GM23248 (cell line): ENCODE data around the gene LSS. TPM values are rescaled to one million over a fixed set of nuclear protein-coding genes. Genes with fewer than 3 reads are reported as not detected.
"Not testable (repeated sequence)": the region's sequence is repeated elsewhere in the genome, so short reads cannot be mapped to it uniquely, and the experiment has no call there.

Experiments used
- DNase-seq: peaks from one replicate; pipeline ENCODE4 v3.0.0-alpha.2; 2015
- H2AFZ ChIP-seq: fragments of 200-600 bp; sonication (generic); 2 replicates; pipeline ENCODE4 v1.6.1; 2016; ENCODE audit warnings: antibody characterized with exemption
- H3F3A ChIP-seq: fragments of 200-600 bp; sonication (generic); 2 replicates; pipeline ENCODE4 v1.6.1; 2016; ENCODE audit warnings: mild to moderate bottlenecking, antibody characterized with exemption, mixed run types; ENCODE audit not compliant: insufficient read depth
- H3K27ac ChIP-seq: fragments of 200-600 bp; sonication (generic); 2 replicates; pipeline ENCODE4 v1.5.1; 2016; ENCODE audit warnings: mild to moderate bottlenecking
- H3K27me3 ChIP-seq: fragments of 200-600 bp; sonication (generic); replicated peaks from 2 replicates; pipeline ENCODE4 v1.6.1; 2016; ENCODE audit warnings: mild to moderate bottlenecking; ENCODE audit not compliant: insufficient read depth
- H3K36me3 ChIP-seq: fragments of 200-600 bp; sonication (generic); 2 replicates; pipeline ENCODE4 v1.6.1; 2016; ENCODE audit warnings: low read depth, mild to moderate bottlenecking
- H3K4me1 ChIP-seq: fragments of 200-600 bp; sonication (generic); 2 replicates; pipeline ENCODE4 v1.6.1; 2016; ENCODE audit warnings: mild to moderate bottlenecking; ENCODE audit not compliant: insufficient read depth
- H3K4me2 ChIP-seq: fragments of 200-600 bp; sonication (generic); one replicate; pipeline ENCODE4 v1.6.1; 2016; ENCODE audit warnings: mild to moderate bottlenecking; ENCODE audit not compliant: unreplicated experiment
- H3K4me3 ChIP-seq: fragments of 200-600 bp; sonication (generic); 2 replicates; pipeline ENCODE4 v1.5.1; 2016; ENCODE audit warnings: mild to moderate bottlenecking
- H3K79me2 ChIP-seq: fragments of 200-600 bp; sonication (generic); 2 replicates; pipeline ENCODE4 v1.6.1; 2016; ENCODE audit warnings: mild to moderate bottlenecking; ENCODE audit not compliant: insufficient read depth
- H3K9ac ChIP-seq: fragments of 200-600 bp; sonication (generic); 2 replicates; pipeline ENCODE4 v1.6.1; 2016; ENCODE audit warnings: mild to moderate bottlenecking
- H3K9me2 ChIP-seq: fragments of 200-600 bp; sonication (generic); 2 replicates; pipeline ENCODE4 v1.6.1; 2016; ENCODE audit warnings: mixed run types, mild to moderate bottlenecking, moderate library complexity; ENCODE audit not compliant: insufficient read depth
- H3K9me3 ChIP-seq: fragments of 200-600 bp; sonication (generic); one replicate; pipeline ENCODE4 v1.6.1; 2017; ENCODE audit warnings: low read depth
- H4K20me1 ChIP-seq: fragments of 200-600 bp; sonication (generic); 2 replicates; pipeline ENCODE4 v1.6.0; 2016; ENCODE audit not compliant: insufficient read depth
- EZH2 ChIP-seq: fragments of 200-600 bp; sonication (generic); IDR thresholded peaks from 2 replicates; pipeline ENCODE4 v1.6.1; 2018; ENCODE audit warnings: antibody characterized with exemption, mild to moderate bottlenecking; ENCODE audit not compliant: insufficient read depth, poor library complexity, severe bottlenecking
- EZH2phosphoT487 ChIP-seq: fragments of 200-600 bp; sonication (generic); IDR thresholded peaks from 2 replicates; pipeline ENCODE4 v1.6.1; 2018; ENCODE audit warnings: antibody characterized with exemption, moderate library complexity, mild to moderate bottlenecking, low read depth; ENCODE audit not compliant: insufficient read depth
- WGBS, 2 experiments: methylation state at CpG; one replicate each; pipeline ENCODE4 v1.1.6; 2015 to 2017; ENCODE audit warnings: low lambda C conversion rate in 2 of 2, low coverage in 1 of 2; ENCODE audit errors: missing lambda C conversion rate in 2 of 2; 5-methylcytosine and 5-hydroxymethylcytosine counted together
- in situ Hi-C: fragments of 300-500 bp; cut with MboI; formaldehyde crosslinking; loops from 2 replicates; pipeline ENCODE4 v1.15.0; 2020
- polyA plus RNA-seq: library from polyadenylated mRNA; unstranded; fragments of >200 nt; fragmentation: Nextera tagmentation; extraction: Ambion mirVana; gene quantifications from 2 replicates; pipeline ENCODE4 v1.2.1, GENCODE V29; 2016
- total RNA-seq: library from RNA; depleted of rRNA; stranded (reverse); fragments of >200 nt; shearing (Covaris generic); gene quantifications from 2 replicates; pipeline ENCODE4 v1.2.3, GENCODE V29; 2014

The LSS gene
- total and polyA plus RNA-seq, 2 experiments from 2014 or later, result 28.0 to 41.1 TPM

- no peaks in the 10 kb centered on the region for H3K27me3 ChIP-seq
- no peak overlapping the region for H3K4me3 ChIP-seq
- H3K9ac ChIP-seq, result no peak overlapping the region
- in situ Hi-C loops, result no loop called here
- no peaks in the 10 kb centered on the region for H3K36me3 ChIP-seq
- no peaks in the 10 kb centered on the region for H4K20me1 ChIP-seq
- 84 to 88% methylated on average over 19 to 21 of the region's 21 CpGs for WGBS, 2 experiments
- H3K79me2 ChIP-seq, result no peaks in the 10 kb centered on the region
- no peaks in the 10 kb centered on the region for H3K9me3 ChIP-seq
- H3K27ac ChIP-seq, result no peak overlapping the region
- no peak overlapping the region for H3K4me2 ChIP-seq
- DNase-seq, result no peak
- H3F3A ChIP-seq, result no peaks in the 10 kb centered on the region
- H3K4me1 ChIP-seq, result 0 out of 2 replicates have a peak, but pooled peaks cover 4% of the 10 kb centered on the region
- TF ChIP-seq EZH2phosphoT487 (no peak), EZH2 (no peak)
- no peaks in the 10 kb centered on the region for H3K9me2 ChIP-seq
- no peak overlapping the region for H2AFZ ChIP-seq
Measured at GRCh38 chr21:46142582-46143473, 85.7 kb downstream of the LSS start.

GRCh38 chr21:46141767-46142581 lies 86.6 kb downstream of the LSS start:
- no peak for TF ChIP-seq EZH2
- Histone ChIP-seq H4K20me1 (no peaks in the 10 kb centered on the region), H3K27ac (no peak overlapping the region), H2AFZ (no peak overlapping the region), H3K9me3 (no peaks in the 10 kb centered on the region), H3K79me2 (no peaks in the 10 kb centered on the region), H3K4me3 (no peak overlapping the region), H3K36me3 (no peaks in the 10 kb centered on the region), H3K9me2 (no peaks in the 10 kb centered on the region), H3F3A (no peaks in the 10 kb centered on the region), H3K9ac (no peak overlapping the region), H3K4me2 (no peak overlapping the region), H3K4me1 (0 out of 2 replicates have a peak, but pooled peaks cover 4% of the 10 kb centered on the region), H3K27me3 (no peaks in the 10 kb centered on the region)
- 92% methylated on average over 28 to 45 of the region's 45 CpGs for WGBS, 2 experiments
- in situ Hi-C loops, result no loop called here
- no peak for DNase-seq

GRCh38 chr21:46140352-46141003 lies 88.1 kb downstream of the LSS start:
- DNase-seq, H3K27ac ChIP-seq, H4K20me1 ChIP-seq, H3K4me3 ChIP-seq, H2AFZ ChIP-seq, H3K36me3 ChIP-seq, in situ Hi-C loops, H3K27me3 ChIP-seq, H3K4me2 ChIP-seq, H3K9me3 ChIP-seq, H3K79me2 ChIP-seq, H3K4me1 ChIP-seq, H3K9ac ChIP-seq, H3K9me2 ChIP-seq, H3F3A ChIP-seq: not testable (repeated sequence)
- WGBS, 2 experiments, result 69 to 80% methylated on average over 19 to 29 of the region's 29 CpGs

GRCh38 chr21:46139686-46140085 lies 88.9 kb downstream of the LSS start:
- in situ Hi-C loops, result no loop called here
- WGBS, 2 experiments, result 81 to 82% methylated on average over 14 to 15 of the region's 15 CpGs

More at GRCh38 chr21:46139686-46140085, 88.9 kb downstream of the LSS start:
- Histone ChIP-seq H3K36me3 (no peaks in the 10 kb centered on the region), H3K27ac (no peak overlapping the region), H3K4me3 (no peak overlapping the region), H2AFZ (no peak overlapping the region), H3K4me1 (0 out of 2 replicates have a peak, but pooled peaks cover 4% of the 10 kb centered on the region), H3K79me2 (no peaks in the 10 kb centered on the region), H4K20me1 (no peaks in the 10 kb centered on the region), H3K9me2 (no peaks in the 10 kb centered on the region), H3F3A (peaks cover 8% of the 10 kb centered on the region; the same call in 1 of the 2 replicates), H3K9me3 (no peaks in the 10 kb centered on the region), H3K4me2 (no peak overlapping the region), H3K9ac (no peak overlapping the region), H3K27me3 (no peaks in the 10 kb centered on the region)
- TF ChIP-seq EZH2, result no peak
- TF ChIP-seq EZH2phosphoT487, result no peak
- no peak for DNase-seq
